Panc1 (cell line): ENCODE measurements around the gene PKNOX2.

Experiments used
- CTCF ChIP-seq: fragments of 450-650 bp; IDR thresholded peaks from 2 replicates; pipeline ENCODE4 v1.5.1; 2017; ENCODE audit warnings: mild to moderate bottlenecking
- POLR2AphosphoS5 ChIP-seq: IDR thresholded peaks from 2 replicates; pipeline ENCODE4 v1.6.1; 2012; ENCODE audit warnings: mild to moderate bottlenecking, low read depth, low read length, moderate library complexity
- REST ChIP-seq, 2 experiments: IDR thresholded peaks; 2 replicates each; pipeline ENCODE4 v1.6.1; 2011 to 2012; ENCODE audit warnings: low read depth in 2 of 2, control low read depth in 1 of 2, low read length in 1 of 2, mild to moderate bottlenecking in 1 of 2, moderate library complexity in 1 of 2; ENCODE audit not compliant: insufficient read depth in 1 of 2

GRCh38 chr11:125376856-125377255, 212.3 kb downstream of the PKNOX2 start:
- no peak for TF ChIP-seq REST (IDR thresholded peaks at IDR 0.05; ENCODE audit: insufficient read depth in 1 of 2, low read depth in 2 of 2, low read length in 1 of 2)
- TF ChIP-seq CTCF = no peak
- TF ChIP-seq POLR2AphosphoS5 = no peak
